Measurements from ENCODE around the gene SIAH2.

GRCh38 chr3:150779402-150779858 lies 16.5 kb upstream of the SIAH2 start:
- TF ChIP-seq GATA2 (IDR thresholded peaks at IDR 0.05; ENCODE audit: low read depth, low read length) (no peak), GATA3 (IDR thresholded peaks at IDR 0.05; ENCODE audit: low read depth, low read length) (no peak)

Measured in SH-SY5Y (cell line).